ENCODE measurements around the gene ALDH1B1. TPM values are rescaled to one million over a fixed set of nuclear protein-coding genes. Genes with fewer than 3 reads are reported as not detected.

The ALDH1B1 gene
- total RNA-seq, 1 experiment from 2014 or later, result 46.6 TPM

GRCh38 chr9:38424918-38425317 lies 32.4 kb downstream of the ALDH1B1 start (continued):
- TF ChIP-seq CEBPB (IDR thresholded peaks at IDR 0.05; ENCODE audit: low read depth) (no peak), EZH2 (IDR thresholded peaks at IDR 0.05) (no peak), FOSL1 (IDR thresholded peaks at IDR 0.05; ENCODE audit: low read depth) (no peak)

- POLR2A ChIA-PET, result no interaction called here
- CTCF ChIA-PET, result interaction anchor here (1.4 to 1.6 kb wide), 2 partner anchors 10 to 11 kb away, joined by 3 to 4 read pairs; no protein-coding TSS in a partner anchor
- ATAC-seq (no peak), DNase-seq (ENCODE audit: low read depth, low spot score) (no peak)
- no peaks in the 10 kb centered on the region for H3K4me1 ChIP-seq (ENCODE audit: control insufficient read depth in 1 of 2, insufficient read depth in 2 of 2, low read length in 2 of 2)
- intact Hi-C loops (cut with micrococcal nuclease), result no loop called here
- no peaks in the 10 kb centered on the region for H3K9me3 ChIP-seq (ENCODE audit: control insufficient read depth in 1 of 2, insufficient read depth in 1 of 2, low read depth in 1 of 2, low read length in 2 of 2)
- no peak overlapping the region for H3K27ac ChIP-seq (ENCODE audit: low read depth, low read length)
- H2AFZ ChIP-seq (ENCODE audit: low read depth, low read length, poor library complexity, severe bottlenecking), result no peak overlapping the region
- RAD21 ChIA-PET (ENCODE audit: low non-redundant PET in 1 of 2, low total read pairs in 2 of 2, uncharacterized antibody in 2 of 2, unreplicated experiment in 2 of 2), result no interaction called here
- no peaks in the 10 kb centered on the region for H3K79me2 ChIP-seq (ENCODE audit: insufficient read depth, low read length)
- peaks cover 2% of the 10 kb centered on the region; the same call in 1 of the 2 replicates for H3K27me3 ChIP-seq (ENCODE audit: insufficient read depth, low read length)
- no peaks in the 10 kb centered on the region for H4K20me1 ChIP-seq (ENCODE audit: insufficient read depth)
- H3K9me2 ChIP-seq (ENCODE audit: insufficient read depth), result no peaks in the 10 kb centered on the region
- H3K9ac ChIP-seq (ENCODE audit: low read length), result no peak overlapping the region
- no TSS peak for BruUV-seq (replicated peaks)
- H3K4me3 ChIP-seq (replicated peaks in 1 of 2; ENCODE audit: low read depth in 1 of 2, low read length in 2 of 2), result no peak overlapping the region
- TF ChIP-seq ELF1 (IDR thresholded peaks at IDR 0.05; ENCODE audit: borderline replicate concordance, low read depth) (no peak), CEBPB (IDR thresholded peaks at IDR 0.05; ENCODE audit: low read depth) (no peak), REST (IDR thresholded peaks at IDR 0.05; ENCODE audit: low read depth) (no peak), RAD21 (IDR thresholded peaks at IDR 0.05; ENCODE audit: low read depth) (no peak), SP1 (IDR thresholded peaks at IDR 0.05; ENCODE audit: low read depth) (no peak), TCF7L2 (IDR thresholded peaks at IDR 0.05; ENCODE audit: borderline replicate concordance, extremely low read depth, insufficient read depth, insufficient read length) (no peak), ZFX (IDR thresholded peaks at IDR 0.05) (no peak), CBX3 (IDR thresholded peaks at IDR 0.05; ENCODE audit: low read depth) (no peak), ATF3 (IDR thresholded peaks at IDR 0.05) (no peak), FOSL1 (IDR thresholded peaks at IDR 0.05; ENCODE audit: low read depth) (no peak), SIN3A (IDR thresholded peaks at IDR 0.05; ENCODE audit: low read depth) (no peak), POLR2A (IDR thresholded peaks at IDR 0.05; ENCODE audit: borderline replicate concordance, extremely low read depth, insufficient read depth, insufficient read length) (no peak), ZNF274 (IDR thresholded peaks at IDR 0.05; ENCODE audit: low read depth, low read length) (no peak), MAX (IDR thresholded peaks at IDR 0.05) (no peak), EZH2 (IDR thresholded peaks at IDR 0.05) (no peak), POLR2AphosphoS5 (IDR thresholded peaks at IDR 0.05; ENCODE audit: low read depth, low read length) (no peak), CTCF (IDR thresholded peaks at IDR 0.05 in 2 of 3, conservative IDR thresholded peaks at IDR 0.05 in 1 of 3; ENCODE audit: borderline replicate concordance in 1 of 3, insufficient read depth in 1 of 3, low read depth in 2 of 3, low read length in 2 of 3) (no peak)
- no peaks in the 10 kb centered on the region for H3K36me3 ChIP-seq (ENCODE audit: control insufficient read depth in 1 of 2, insufficient read depth in 2 of 2, low read length in 2 of 2)
- no peak overlapping the region for H3K4me2 ChIP-seq (ENCODE audit: low read length)
Observed at GRCh38 chr9:38428062-38428461, 35.6 kb downstream of the ALDH1B1 start.

Data from HCT116 (cell line).